T-helper 1 cell treated with Interleukin-12 subunit alpha and Interleukin-12 subunit beta and Interleukin-4 antibody, amounts not matched to agents 30 μg/mL and 1 μg/mL, for 36 hours (primary cell): ENCODE data around the gene KCNK2.

Experiments used
- H3K27ac Mint-ChIP-seq: one replicate; pipeline ENCODE4 v1.8.0; 2021; ENCODE audit warnings: mild to moderate bottlenecking, mixed read lengths
- H3K27me3 Mint-ChIP-seq: one replicate; pipeline ENCODE4 v1.8.0; 2021; ENCODE audit warnings: low read depth, mixed read lengths
- H3K36me3 Mint-ChIP-seq: one replicate; pipeline ENCODE4 v1.8.0; 2021; ENCODE audit warnings: low read depth, mixed read lengths
- H3K4me1 Mint-ChIP-seq: one replicate; pipeline ENCODE4 v1.8.0; 2021; ENCODE audit warnings: low read depth, mixed read lengths
- H3K4me3 Mint-ChIP-seq: one replicate; pipeline ENCODE4 v1.8.0; 2021; ENCODE audit warnings: mild to moderate bottlenecking, moderate library complexity, mixed read lengths
- H3K9me3 Mint-ChIP-seq: one replicate; pipeline ENCODE4 v1.8.0; 2021; ENCODE audit warnings: mixed read lengths

KCNK2 gene

DNA sequence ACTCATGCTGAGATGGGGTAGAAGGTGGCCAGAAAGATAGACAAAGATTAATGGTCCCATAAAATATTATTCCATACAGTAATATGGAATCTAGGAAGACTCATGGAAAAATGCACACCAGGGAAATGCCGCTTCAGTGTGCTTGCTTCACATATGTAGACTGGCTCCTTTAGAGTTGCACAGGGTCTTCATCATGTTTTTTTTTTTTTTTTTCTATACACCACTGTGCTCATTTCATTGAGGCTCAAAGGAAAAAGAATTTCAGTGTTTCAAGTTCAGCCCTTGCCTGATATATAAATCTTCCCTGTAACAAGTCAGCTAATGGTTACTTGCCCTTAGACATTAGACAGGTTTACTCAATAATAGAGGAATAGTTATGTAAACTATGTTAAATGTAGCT, 33.2 kb downstream of the KCNK2 start:
- H3K4me3 Mint-ChIP-seq: no peak overlapping the region
- no peaks in the 10 kb centered on the region for H3K36me3 Mint-ChIP-seq
- H3K9me3 Mint-ChIP-seq: no peaks in the 10 kb centered on the region
- no peaks in the 10 kb centered on the region for H3K27me3 Mint-ChIP-seq
- no peak overlapping the region for H3K27ac Mint-ChIP-seq
- no peaks in the 10 kb centered on the region for H3K4me1 Mint-ChIP-seq

- Mint-ChIP-seq H3K4me3 (no peak overlapping the region), H3K27me3 (no peaks in the 10 kb centered on the region), H3K4me1 (no peaks in the 10 kb centered on the region), H3K27ac (no peak overlapping the region), H3K36me3 (no peaks in the 10 kb centered on the region), H3K9me3 (no peaks in the 10 kb centered on the region)
Measured at GRCh38 chr1:215118081-215118480, 35.5 kb downstream of the KCNK2 start.

GRCh38 chr1:215119056-215119455, 36.5 kb downstream of the KCNK2 start:
- no peaks in the 10 kb centered on the region for H3K9me3 Mint-ChIP-seq
- no peak overlapping the region for H3K27ac Mint-ChIP-seq
- no peaks in the 10 kb centered on the region for H3K36me3 Mint-ChIP-seq
- H3K4me3 Mint-ChIP-seq: no peak overlapping the region
- no peaks in the 10 kb centered on the region for H3K4me1 Mint-ChIP-seq
- H3K27me3 Mint-ChIP-seq: no peaks in the 10 kb centered on the region

DNA sequence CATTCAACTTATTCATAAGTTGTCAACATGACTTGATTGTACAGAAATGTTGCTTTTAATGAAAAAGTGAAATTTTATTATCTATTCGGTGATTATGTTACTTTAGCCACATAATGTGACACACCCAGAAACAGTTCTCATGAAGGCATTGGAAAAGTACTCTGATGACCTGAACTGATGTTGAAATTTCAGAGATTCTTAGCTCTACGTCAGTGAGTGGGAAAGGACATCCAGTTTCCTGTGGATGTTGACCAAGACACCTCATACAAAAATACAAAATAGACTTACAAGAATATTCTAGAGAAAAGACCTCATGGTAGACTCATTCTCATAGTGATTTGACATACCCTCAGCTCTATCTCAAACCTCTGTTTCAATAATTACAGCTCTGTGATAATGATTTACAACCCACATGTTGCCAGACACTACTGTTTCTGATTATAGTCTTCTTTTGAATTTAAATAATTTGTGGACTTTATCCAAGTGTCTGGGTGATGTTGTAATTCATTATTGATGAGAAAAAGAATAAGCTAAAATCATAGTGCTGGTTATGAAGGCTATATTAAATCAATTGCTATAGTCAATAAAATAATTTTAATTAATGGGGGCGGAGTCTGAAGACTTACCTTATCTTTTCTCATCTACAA, 37.3 kb downstream of the KCNK2 start:
- H3K9me3 Mint-ChIP-seq: no peaks in the 10 kb centered on the region
- no peaks in the 10 kb centered on the region for H3K4me1 Mint-ChIP-seq
- no peak overlapping the region for H3K27ac Mint-ChIP-seq
- H3K4me3 Mint-ChIP-seq: no peak overlapping the region
- no peaks in the 10 kb centered on the region for H3K27me3 Mint-ChIP-seq
- H3K36me3 Mint-ChIP-seq: no peaks in the 10 kb centered on the region

DNA sequence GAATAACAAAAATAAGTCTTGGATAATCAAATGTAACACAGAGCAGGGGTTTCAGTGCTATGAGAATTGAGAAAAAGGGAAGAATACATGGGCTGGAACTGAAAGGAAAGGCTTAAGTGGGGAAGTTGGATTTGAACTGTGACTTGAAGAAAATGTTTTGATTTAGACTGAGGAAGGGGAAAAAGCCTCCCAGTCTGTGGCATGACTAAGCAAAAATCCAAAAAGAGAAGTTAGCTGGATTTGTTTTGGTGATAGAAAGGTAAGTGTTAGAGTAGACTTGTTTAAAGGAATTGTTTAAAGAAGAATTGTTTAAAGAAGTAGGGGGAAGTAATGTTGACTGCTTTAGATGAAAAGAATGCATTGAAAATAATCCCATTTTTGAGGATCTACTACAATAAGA, 46.0 kb downstream of the KCNK2 start:
- no peaks in the 10 kb centered on the region for H3K27me3 Mint-ChIP-seq
- H3K4me3 Mint-ChIP-seq: no peak overlapping the region
- H3K27ac Mint-ChIP-seq: no peak overlapping the region
- H3K36me3 Mint-ChIP-seq: no peaks in the 10 kb centered on the region
- H3K9me3 Mint-ChIP-seq: no peaks in the 10 kb centered on the region
- no peaks in the 10 kb centered on the region for H3K4me1 Mint-ChIP-seq

- Mint-ChIP-seq H3K9me3 (no peaks in the 10 kb centered on the region), H3K4me1 (no peaks in the 10 kb centered on the region), H3K36me3 (no peaks in the 10 kb centered on the region), H3K27me3 (no peaks in the 10 kb centered on the region), H3K4me3 (no peak overlapping the region), H3K27ac (no peak overlapping the region)
Measured at GRCh38 chr1:215131291-215131690, 48.8 kb downstream of the KCNK2 start.

DNA sequence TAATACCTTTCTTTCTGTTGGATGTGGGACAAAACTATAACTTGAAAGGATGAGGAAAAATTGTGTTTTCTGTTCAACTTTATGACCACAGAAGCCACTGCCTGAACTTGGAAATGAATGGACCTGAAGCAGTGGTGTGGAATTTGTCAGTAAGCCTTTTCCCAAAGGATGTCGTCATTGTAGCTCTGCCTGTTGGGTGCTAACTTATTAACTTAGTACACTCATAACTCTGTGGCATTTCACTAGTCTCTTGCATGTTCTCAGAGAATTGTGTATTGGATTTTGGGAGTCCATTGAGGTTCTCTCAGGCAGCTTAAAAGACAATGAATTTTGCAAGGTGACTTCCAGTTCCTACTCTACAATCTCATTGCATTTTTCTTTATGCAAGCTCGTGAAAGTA, 49.6 kb downstream of the KCNK2 start:
- Mint-ChIP-seq H3K36me3 (no peaks in the 10 kb centered on the region), H3K27ac (no peak overlapping the region), H3K4me3 (no peak overlapping the region), H3K4me1 (no peaks in the 10 kb centered on the region), H3K9me3 (no peaks in the 10 kb centered on the region), H3K27me3 (no peaks in the 10 kb centered on the region)

DNA sequence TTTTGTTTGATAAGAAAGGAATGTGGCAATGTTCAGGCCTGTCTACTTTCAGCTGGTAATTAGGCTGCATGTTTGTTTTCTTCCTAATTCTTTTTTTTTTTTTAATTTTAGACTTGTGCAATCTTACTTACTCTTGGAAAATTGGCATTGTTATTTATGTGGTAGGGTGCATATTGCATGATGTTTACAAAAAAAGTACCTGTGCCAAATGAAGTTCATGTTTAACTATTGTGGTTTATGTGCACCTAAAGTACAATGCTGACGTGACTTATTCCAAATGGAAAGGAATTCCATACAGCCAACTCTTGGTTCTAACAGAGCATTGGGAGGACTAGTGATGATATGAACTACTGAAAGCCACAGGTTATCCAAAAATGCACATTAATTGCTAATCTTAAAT, 51.0 kb downstream of the KCNK2 start:
- Mint-ChIP-seq H3K27ac (no peak overlapping the region), H3K27me3 (no peaks in the 10 kb centered on the region), H3K4me1 (no peaks in the 10 kb centered on the region), H3K4me3 (no peak overlapping the region), H3K9me3 (no peaks in the 10 kb centered on the region), H3K36me3 (no peaks in the 10 kb centered on the region)

DNA sequence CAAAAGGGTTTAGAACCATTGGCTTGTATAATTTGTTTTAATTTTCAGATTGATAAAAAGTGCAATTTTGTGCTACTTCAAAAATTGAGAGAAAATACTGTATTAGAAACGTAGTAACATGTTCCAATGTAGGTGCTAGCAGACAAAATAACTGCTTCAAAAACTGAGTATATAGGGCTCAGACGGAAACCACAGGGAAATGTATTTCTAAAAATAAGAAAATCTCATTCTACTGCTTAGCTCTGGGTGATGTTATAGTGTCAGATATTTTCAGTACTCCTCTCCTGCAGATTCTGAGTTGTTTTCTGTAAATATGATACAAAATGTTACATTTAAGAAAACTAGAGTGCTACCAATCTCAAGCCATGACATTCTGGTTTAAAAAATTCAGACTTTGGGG, 55.4 kb downstream of the KCNK2 start:
- Mint-ChIP-seq H3K4me3 (no peak overlapping the region), H3K4me1 (no peaks in the 10 kb centered on the region), H3K9me3 (peaks cover 9% of the 10 kb centered on the region), H3K27me3 (no peaks in the 10 kb centered on the region), H3K27ac (no peak overlapping the region), H3K36me3 (no peaks in the 10 kb centered on the region)

DNA sequence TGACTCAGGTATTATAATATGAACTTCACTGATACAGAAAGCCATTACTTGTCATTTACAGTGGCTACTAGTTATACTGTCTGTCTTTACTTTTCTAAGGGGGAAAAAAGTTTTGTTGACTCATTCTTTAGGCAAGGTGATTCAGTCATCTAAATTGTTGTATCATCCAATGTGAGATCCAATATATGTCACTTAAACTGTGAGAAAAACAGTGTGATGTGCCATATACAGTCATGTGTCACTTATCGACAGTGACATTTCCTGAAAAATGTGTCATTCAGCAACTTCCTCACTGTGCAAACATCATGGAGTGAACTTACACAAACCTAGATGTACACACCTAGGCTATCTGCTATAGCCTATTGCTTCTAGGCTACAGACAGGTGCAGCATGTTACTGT, 57.6 kb downstream of the KCNK2 start:
- Mint-ChIP-seq H3K4me3 (no peak overlapping the region), H3K27me3 (no peaks in the 10 kb centered on the region), H3K4me1 (no peaks in the 10 kb centered on the region)

DNA sequence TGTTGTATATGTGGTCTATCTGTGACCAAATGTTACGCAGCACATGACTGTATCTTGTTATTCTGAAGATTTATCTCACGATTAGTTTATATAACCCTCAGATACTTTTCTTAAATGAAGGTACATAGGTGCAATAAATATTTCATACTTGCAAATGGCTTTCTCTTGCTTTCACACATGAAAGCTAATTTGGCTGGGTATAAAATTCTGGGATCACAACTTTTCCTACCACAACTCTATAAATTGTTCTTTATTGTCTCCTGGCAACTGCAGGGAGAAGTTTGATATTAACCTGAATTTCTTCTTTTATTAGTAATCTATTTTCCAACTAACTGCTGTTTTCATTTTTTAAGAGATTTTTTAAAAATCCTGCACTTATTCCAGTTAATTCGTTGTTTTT, 58.9 kb downstream of the KCNK2 start:
- no peak overlapping the region for H3K4me3 Mint-ChIP-seq
- H3K27me3 Mint-ChIP-seq: no peaks in the 10 kb centered on the region
- H3K9me3 Mint-ChIP-seq: peaks cover 9% of the 10 kb centered on the region
- no peaks in the 10 kb centered on the region for H3K4me1 Mint-ChIP-seq
- H3K27ac Mint-ChIP-seq: no peak overlapping the region
- no peaks in the 10 kb centered on the region for H3K36me3 Mint-ChIP-seq

More for the DNA sequence above, 57.6 kb downstream of the KCNK2 start:
- no peaks in the 10 kb centered on the region for H3K36me3 Mint-ChIP-seq
- peaks cover 9% of the 10 kb centered on the region for H3K9me3 Mint-ChIP-seq
- H3K27ac Mint-ChIP-seq: no peak overlapping the region

- no peak overlapping the region for H3K27ac Mint-ChIP-seq
- H3K36me3 Mint-ChIP-seq: no peaks in the 10 kb centered on the region
- H3K4me1 Mint-ChIP-seq: no peaks in the 10 kb centered on the region
- H3K27me3 Mint-ChIP-seq: no peaks in the 10 kb centered on the region
- peaks cover 9% of the 10 kb centered on the region for H3K9me3 Mint-ChIP-seq
- no peak overlapping the region for H3K4me3 Mint-ChIP-seq
Measured at GRCh38 chr1:215143497-215143896, 61.0 kb downstream of the KCNK2 start.

DNA sequence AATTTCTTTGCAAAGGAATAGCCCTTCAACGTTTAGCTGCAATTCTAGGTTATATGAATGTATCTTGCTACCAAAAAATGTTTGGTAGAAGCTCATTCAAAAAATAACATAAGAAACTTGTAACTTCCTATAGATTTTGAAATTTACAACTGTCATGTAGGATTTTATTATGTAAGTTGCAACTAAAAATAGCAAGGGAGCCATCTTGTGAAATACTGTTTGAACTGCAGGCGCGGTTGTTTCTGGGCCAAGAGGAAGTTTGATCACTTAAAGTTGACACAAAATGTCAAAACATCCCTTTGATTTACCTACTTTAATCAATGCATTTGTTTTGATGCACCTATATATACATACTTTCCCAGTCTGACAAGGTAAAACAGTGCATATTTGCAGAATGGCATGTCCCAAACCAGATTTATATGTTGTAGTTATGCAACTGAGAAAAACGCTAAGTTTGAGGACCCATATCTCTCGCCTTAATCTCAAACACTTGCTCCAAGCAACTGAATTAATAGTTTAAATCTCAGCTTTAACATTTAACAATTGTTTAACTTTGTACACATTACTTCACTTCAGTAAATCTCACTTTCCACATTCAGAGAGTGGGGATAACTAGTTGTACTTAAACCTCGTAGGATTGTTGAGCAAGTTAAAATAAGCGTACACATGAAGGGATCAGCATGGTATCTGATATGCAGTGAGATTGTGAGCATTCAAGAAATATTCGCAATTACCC, 63.9 kb downstream of the KCNK2 start:
- no peak overlapping the region for H3K27ac Mint-ChIP-seq
- H3K4me3 Mint-ChIP-seq: no peak overlapping the region
- H3K27me3 Mint-ChIP-seq: no peaks in the 10 kb centered on the region

DNA sequence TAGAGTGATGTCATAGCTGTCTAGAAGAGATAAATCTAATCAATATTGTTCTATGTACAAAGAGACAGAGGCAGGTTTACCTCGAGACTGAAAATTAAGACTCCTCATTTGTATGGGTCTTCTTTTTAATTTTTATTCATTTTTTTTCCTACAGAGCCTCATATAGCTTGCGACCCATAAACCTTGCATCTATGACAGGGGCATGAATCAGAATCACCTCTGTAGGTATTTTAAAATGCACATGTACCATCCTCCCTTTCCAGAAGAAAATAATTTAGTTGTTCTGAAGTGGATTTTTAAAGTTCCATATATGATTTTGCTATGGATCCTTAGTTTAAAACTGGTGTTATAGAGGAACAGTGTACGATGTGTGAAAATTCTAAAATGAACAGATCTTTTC, 64.5 kb downstream of the KCNK2 start:
- no peak overlapping the region for H3K4me3 Mint-ChIP-seq
- H3K36me3 Mint-ChIP-seq: no peaks in the 10 kb centered on the region
- H3K27me3 Mint-ChIP-seq: no peaks in the 10 kb centered on the region
- H3K4me1 Mint-ChIP-seq: no peaks in the 10 kb centered on the region
- H3K27ac Mint-ChIP-seq: no peak overlapping the region
- peaks cover 5% of the 10 kb centered on the region for H3K9me3 Mint-ChIP-seq

More for the DNA sequence above, 63.9 kb downstream of the KCNK2 start:
- Mint-ChIP-seq H3K4me1 (no peaks in the 10 kb centered on the region), H3K9me3 (peaks cover 9% of the 10 kb centered on the region), H3K36me3 (no peaks in the 10 kb centered on the region)

GRCh38 chr1:215151841-215152549, 69.5 kb downstream of the KCNK2 start:
- Mint-ChIP-seq H3K9me3 (no peaks in the 10 kb centered on the region), H3K4me1 (no peaks in the 10 kb centered on the region), H3K36me3 (no peaks in the 10 kb centered on the region), H3K27me3 (no peaks in the 10 kb centered on the region), H3K4me3 (no peak overlapping the region), H3K27ac (no peak overlapping the region)
